Colonic mucosa (tissue), 4 donors: Measurements from ENCODE around the gene NTN3. TPM values are rescaled to one million over a fixed set of nuclear protein-coding genes. Genes with fewer than 3 reads are reported as not detected.

Experiments
- DNase-seq: peaks from one replicate; pipeline ENCODE4 v3.0.0-alpha.2; 2020
- H3K27ac ChIP-seq: fragments of 200-600 bp; one replicate; pipeline ENCODE4 v1.8.0; 2021
- H3K27me3 ChIP-seq: fragments of 200-600 bp; one replicate; pipeline ENCODE4 v1.8.0; 2021
- H3K36me3 ChIP-seq: fragments of 200-600 bp; one replicate; pipeline ENCODE4 v1.8.0; 2021
- H3K4me1 ChIP-seq: fragments of 200-600 bp; one replicate; pipeline ENCODE4 v1.8.0; 2021; ENCODE audit warnings: mild to moderate bottlenecking
- H3K4me3 ChIP-seq: fragments of 200-600 bp; one replicate; pipeline ENCODE4 v1.8.0; 2021
- H3K9ac ChIP-seq, 2 donors: one replicate each; pipeline ENCODE4 v1.7.0; 2013; ENCODE audit warnings: control low read depth in 2 of 2, low read depth in 2 of 2, low read length in 2 of 2
- H3K9me3 ChIP-seq: fragments of 200-600 bp; one replicate; pipeline ENCODE4 v1.8.0; 2021
- intact Hi-C: fragments of 100-400 bp; cut with DNase I; formaldehyde crosslinking; loops from one replicate; pipeline ENCODE4 v1.14.1; 2022
- total RNA-seq, 2 donors: library from RNA; stranded (reverse); fragmentation: NEBNext Ultra II Directional in 1 of 2; extraction: Animal tissue kit (Norgen Biotek cat#: 25700) in 1 of 2; gene quantifications; one replicate each; pipeline ENCODE4 v1.2.1, GENCODE V29; 2021
- TF ChIP-seq, protein P1 (sequence below): fragments of 200-600 bp; IDR thresholded peaks from one replicate; pipeline ENCODE4 v1.8.0; 2022; ENCODE audit warnings: antibody characterized with exemption, mild to moderate bottlenecking
- donor health status: healthy.
- donor health status: DM: no; HTN: no; CAD: no.
- donor health status: DM: no; HTN: no; CAD: no.

NTN3 gene
- total RNA-seq, 2 donors from 2014 or later: not detected

DNA sequence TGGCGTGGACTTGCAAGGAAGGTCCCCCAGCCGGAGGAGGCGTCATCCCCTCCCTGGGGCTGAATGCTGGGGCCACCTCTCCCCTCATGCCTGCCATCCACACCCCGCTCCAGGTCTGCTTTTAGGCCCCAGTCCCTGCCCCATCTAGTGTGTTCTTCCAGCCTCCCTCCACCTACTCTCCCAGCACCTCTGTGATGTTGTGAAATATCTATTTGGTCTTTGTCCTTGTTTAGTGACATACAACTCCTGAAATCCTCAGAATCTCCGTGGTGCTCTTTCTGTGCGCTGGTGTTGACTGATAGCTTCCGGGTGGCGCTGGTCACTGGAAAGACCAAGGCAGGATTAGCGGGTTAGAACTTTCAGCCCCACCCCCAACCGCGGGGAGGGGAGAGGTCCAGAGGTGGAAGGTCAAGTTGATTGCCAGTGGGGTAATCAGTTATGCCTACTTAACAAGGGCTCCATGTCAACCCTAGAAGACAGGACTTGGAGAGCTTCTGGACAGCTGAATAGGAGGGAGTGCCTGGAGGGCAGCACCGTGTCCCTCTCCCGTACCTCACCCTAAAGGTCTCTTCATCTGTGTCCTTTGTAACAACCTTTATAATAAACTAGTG, 13.9 kb downstream of the NTN3 start:
- H3K27ac ChIP-seq: no peak overlapping the region

DNA sequence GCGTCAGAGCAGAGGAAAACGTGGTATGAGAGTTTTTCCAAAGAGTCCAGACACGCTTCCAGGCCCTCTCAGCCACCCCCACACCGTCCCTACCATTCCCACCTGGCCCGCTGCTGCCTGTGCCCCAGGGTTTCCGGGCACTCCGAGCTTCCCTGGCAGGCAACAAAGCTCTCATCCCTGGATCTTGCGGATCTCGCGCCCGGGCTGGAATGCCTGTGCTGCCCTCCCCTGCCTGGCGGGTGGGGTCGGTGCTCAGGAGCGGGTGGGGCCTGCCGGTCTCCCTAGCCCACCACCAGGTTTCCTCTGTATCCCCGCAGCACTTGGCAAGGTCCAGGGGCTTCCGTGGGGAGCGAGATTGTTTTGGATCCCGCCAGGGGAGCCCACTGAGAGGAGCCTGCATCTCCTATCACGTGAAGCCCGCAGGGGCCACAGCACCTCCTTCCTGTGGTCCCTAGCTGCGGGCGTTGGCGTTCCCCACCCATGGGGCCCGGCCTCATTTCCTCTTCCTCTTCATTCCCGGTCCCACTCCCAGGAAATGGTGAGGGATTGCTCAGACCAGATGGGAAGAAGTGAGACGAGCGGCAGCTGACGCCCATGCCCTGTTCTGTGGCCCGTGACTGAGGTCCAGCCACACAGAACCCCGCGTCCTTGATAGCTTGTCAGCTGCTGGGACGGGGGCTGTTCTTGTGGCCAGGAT, 14.9 kb downstream of the NTN3 start:
- Histone ChIP-seq H3K9me3 (no peaks in the 10 kb centered on the region), H3K9ac (no peak overlapping the region), H3K36me3 (no peaks in the 10 kb centered on the region), H3K4me1 (peaks cover 4% of the 10 kb centered on the region), H3K27ac (no peak overlapping the region), H3K27me3 (no peaks in the 10 kb centered on the region), H3K4me3 (no peak overlapping the region)
- TF ChIP-seq, protein P1, sequence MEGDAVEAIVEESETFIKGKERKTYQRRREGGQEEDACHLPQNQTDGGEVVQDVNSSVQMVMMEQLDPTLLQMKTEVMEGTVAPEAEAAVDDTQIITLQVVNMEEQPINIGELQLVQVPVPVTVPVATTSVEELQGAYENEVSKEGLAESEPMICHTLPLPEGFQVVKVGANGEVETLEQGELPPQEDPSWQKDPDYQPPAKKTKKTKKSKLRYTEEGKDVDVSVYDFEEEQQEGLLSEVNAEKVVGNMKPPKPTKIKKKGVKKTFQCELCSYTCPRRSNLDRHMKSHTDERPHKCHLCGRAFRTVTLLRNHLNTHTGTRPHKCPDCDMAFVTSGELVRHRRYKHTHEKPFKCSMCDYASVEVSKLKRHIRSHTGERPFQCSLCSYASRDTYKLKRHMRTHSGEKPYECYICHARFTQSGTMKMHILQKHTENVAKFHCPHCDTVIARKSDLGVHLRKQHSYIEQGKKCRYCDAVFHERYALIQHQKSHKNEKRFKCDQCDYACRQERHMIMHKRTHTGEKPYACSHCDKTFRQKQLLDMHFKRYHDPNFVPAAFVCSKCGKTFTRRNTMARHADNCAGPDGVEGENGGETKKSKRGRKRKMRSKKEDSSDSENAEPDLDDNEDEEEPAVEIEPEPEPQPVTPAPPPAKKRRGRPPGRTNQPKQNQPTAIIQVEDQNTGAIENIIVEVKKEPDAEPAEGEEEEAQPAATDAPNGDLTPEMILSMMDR: no peak
- DNase-seq: no peak
- intact Hi-C loops: no loop called here

More for the DNA sequence above, 13.9 kb downstream of the NTN3 start:
- Histone ChIP-seq H3K27me3 (no peaks in the 10 kb centered on the region), H3K4me1 (peaks cover 4% of the 10 kb centered on the region), H3K36me3 (no peaks in the 10 kb centered on the region), H3K4me3 (no peak overlapping the region), H3K9me3 (no peaks in the 10 kb centered on the region), H3K9ac (no peak overlapping the region)
- TF ChIP-seq, protein P1: no peak
- intact Hi-C loops: no loop called here
- no peak for DNase-seq

DNA sequence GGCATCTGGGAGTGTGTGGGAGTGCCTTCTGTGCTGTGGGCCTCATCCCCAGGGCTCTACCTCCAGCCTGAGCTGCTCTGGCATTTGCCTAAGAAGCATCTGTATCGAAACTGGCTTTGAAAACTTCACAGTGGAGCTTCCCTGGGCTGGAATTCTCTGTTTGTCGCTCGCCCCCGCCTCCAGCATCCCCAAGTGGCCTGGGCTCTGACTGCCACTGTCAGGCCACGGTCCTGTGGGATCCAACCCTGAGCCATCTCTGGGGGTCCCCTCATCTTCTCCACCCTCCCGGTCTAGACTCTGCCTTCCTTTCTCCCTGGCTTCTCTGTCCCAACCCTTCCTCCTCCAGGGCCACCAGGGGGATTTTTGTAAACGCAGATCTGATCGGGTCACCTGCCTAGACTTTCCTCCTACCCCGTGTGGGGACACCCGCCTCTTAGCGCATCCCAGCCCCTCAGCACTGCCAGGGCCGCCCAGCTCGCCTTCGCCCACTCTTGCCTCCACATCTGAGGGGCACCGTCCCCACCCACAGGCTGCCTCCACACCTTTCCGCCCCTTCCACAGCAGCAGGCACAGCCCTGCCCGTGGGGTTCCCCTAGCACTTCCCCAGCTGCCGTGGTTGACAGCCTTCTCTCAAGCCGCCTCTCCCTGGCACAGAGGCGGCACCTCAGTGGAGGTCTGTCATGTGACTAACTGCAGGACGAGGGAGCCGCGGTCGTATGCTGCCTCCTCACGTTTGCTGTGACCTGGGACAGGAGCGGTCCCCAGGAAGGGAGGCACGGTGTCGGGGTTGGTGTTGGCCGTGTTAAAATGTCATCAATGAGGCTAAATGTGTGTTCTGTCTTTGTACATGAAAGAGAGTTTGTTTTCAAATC, 15.8 kb downstream of the NTN3 start:
- H3K36me3 ChIP-seq: no peaks in the 10 kb centered on the region
- intact Hi-C loops: no loop called here
- TF ChIP-seq, protein P1: no peak
- peak overlapping the region in 1 of 2 donors; percentile 32 for H3K9ac ChIP-seq
- no peaks in the 10 kb centered on the region for H3K27me3 ChIP-seq
- H3K9me3 ChIP-seq: no peaks in the 10 kb centered on the region
- H3K4me1 ChIP-seq: peaks cover 9% of the 10 kb centered on the region
- H3K27ac ChIP-seq: no peak overlapping the region
- peak; percentile 64 for DNase-seq
- H3K4me3 ChIP-seq: no peak overlapping the region

DNA sequence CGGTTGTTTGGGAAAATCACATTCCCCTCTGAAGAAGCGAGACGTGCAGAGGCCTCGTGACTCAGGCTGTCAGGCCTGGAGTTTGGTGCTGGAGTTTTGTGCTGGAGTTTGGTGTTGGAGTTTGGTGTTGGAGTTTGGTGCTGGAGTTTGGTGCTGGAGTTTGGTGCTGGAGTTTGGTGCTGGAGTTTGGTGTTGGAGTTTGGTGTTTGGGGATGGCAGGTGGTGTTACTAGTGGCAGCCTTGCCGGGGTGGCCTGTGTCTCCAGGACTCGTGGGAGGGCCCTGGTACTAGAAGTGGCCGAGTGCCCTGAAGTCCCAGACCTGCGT, 16.4 kb downstream of the NTN3 start:
- Histone ChIP-seq H3K27me3 (no peaks in the 10 kb centered on the region), H3K4me1 (peaks cover 9% of the 10 kb centered on the region), H3K27ac (no peak overlapping the region), H3K9ac (peak overlapping the region in 1 of 2 donors; percentile 32), H3K4me3 (no peak overlapping the region), H3K9me3 (no peaks in the 10 kb centered on the region), H3K36me3 (no peaks in the 10 kb centered on the region)
- no peak for DNase-seq
- intact Hi-C loops: no loop called here
- TF ChIP-seq, protein P1: no peak

DNA sequence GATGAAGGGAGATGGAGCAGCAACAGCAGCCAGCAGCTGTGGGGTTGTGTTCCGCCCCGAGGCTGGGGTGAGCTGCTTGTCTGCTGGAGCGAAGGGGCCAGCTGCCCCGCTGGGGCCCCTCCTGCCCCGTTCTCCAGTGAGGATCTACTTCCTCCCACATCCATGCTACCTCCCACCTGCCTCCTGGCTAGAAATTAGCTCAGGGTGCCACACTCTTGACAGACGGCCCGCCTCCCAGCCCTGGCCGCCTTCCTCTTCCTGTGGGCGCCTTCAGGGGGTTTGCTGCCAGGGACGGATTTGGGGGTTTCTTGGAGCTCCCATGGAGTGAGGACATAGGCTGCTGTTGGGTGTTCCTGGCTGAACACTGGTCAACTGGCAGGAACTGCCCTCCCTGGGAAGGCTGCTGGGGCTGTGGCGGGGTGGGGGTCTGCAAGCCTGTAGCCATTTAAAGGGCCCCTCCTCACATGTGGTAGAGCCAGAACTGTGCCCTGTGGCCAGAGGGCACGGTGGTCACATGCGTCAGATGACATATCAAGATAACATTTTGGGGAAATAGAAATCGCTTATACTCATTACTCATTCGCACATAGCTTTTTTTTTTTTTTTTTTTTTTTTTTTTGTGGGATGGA, 16.9 kb downstream of the NTN3 start:
- no peak for DNase-seq
- H3K9me3 ChIP-seq: no peaks in the 10 kb centered on the region
- intact Hi-C loops: no loop called here
- no peaks in the 10 kb centered on the region for H3K27me3 ChIP-seq
- H3K4me3 ChIP-seq: no peak overlapping the region
- H3K9ac ChIP-seq: no peak overlapping the region
- H3K36me3 ChIP-seq: no peaks in the 10 kb centered on the region
- peaks cover 7% of the 10 kb centered on the region for H3K4me1 ChIP-seq
- no peak overlapping the region for H3K27ac ChIP-seq
- TF ChIP-seq, protein P1: no peak
